Esophagus squamous epithelium (tissue), 4 donors: ENCODE measurements around the gene OR2T5.
"Not testable (repeated sequence)": the region's sequence is repeated elsewhere in the genome, so short reads cannot be mapped to it uniquely, and the experiment has no call there.

ENCODE experiments used
- POLR2A ChIP-seq, 4 donors: fragments of 450-650 bp; IDR thresholded peaks; one replicate each; pipeline ENCODE4 v1.6.1; 2017; ENCODE audit warnings: antibody characterized with exemption in 4 of 4, mild to moderate bottlenecking in 4 of 4, moderate library complexity in 3 of 4
- TF ChIP-seq, protein P1 (sequence below), 6 experiments: fragments of 450-650 bp in 4 of 6; fragments of 200-600 bp in 2 of 6; sonication (generic) in 2 of 6; IDR thresholded peaks; one replicate each; pipeline ENCODE4 v1.5.1; 2016 to 2019; ENCODE audit warnings: antibody characterized with exemption in 6 of 6, mild to moderate bottlenecking in 4 of 6, moderate library complexity in 4 of 6

GRCh38 chr1:248448409-248449074 lies 39.8 kb upstream of the OR2T5 start:
- TF ChIP-seq, protein P1, sequence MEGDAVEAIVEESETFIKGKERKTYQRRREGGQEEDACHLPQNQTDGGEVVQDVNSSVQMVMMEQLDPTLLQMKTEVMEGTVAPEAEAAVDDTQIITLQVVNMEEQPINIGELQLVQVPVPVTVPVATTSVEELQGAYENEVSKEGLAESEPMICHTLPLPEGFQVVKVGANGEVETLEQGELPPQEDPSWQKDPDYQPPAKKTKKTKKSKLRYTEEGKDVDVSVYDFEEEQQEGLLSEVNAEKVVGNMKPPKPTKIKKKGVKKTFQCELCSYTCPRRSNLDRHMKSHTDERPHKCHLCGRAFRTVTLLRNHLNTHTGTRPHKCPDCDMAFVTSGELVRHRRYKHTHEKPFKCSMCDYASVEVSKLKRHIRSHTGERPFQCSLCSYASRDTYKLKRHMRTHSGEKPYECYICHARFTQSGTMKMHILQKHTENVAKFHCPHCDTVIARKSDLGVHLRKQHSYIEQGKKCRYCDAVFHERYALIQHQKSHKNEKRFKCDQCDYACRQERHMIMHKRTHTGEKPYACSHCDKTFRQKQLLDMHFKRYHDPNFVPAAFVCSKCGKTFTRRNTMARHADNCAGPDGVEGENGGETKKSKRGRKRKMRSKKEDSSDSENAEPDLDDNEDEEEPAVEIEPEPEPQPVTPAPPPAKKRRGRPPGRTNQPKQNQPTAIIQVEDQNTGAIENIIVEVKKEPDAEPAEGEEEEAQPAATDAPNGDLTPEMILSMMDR (IDR thresholded peaks at IDR 0.05): not testable (repeated sequence)
- TF ChIP-seq POLR2A (IDR thresholded peaks at IDR 0.05): not testable (repeated sequence)
